Right lobe of liver (tissue), 6 donors: ENCODE measurements around the gene RHBDD1. TPM values are rescaled to one million over a fixed set of nuclear protein-coding genes. Genes with fewer than 3 reads are reported as not detected.
A peak's percentile ranks its signal among the peaks of the same experiment; 100 is the strongest.

Experiments
- ATAC-seq, 4 donors: fragments of 200-7000 bp; cut with Tn5 transposase; one replicate each; pipeline ENCODE4 v1.9.1; 2020; ENCODE audit warnings: mild to moderate bottlenecking in 4 of 4, moderate library complexity in 4 of 4
- DNase-seq, 3 donors: peaks; one replicate each; pipeline ENCODE4 v3.0.0-alpha.2; 2020
- H3K27ac ChIP-seq, 3 donors: fragments of 200-600 bp; one replicate each; pipeline ENCODE4 v1.8.0; 2022
- H3K27me3 ChIP-seq, 2 donors: fragments of 200-600 bp; one replicate each; pipeline ENCODE4 v1.8.0; 2022
- H3K36me3 ChIP-seq, 4 donors: fragments of 200-600 bp; sonication (generic) in 1 of 4; one replicate each; pipeline versions ENCODE4 v1.5.1 to v1.8.0; 2017 to 2022; ENCODE audit warnings: control low read depth in 1 of 4
- H3K4me1 ChIP-seq, 4 donors: fragments of 200-600 bp; sonication (generic) in 1 of 4; one replicate each; pipeline versions ENCODE4 v1.5.1 to v1.8.0; 2017 to 2022; ENCODE audit warnings: control low read depth in 1 of 4
- H3K4me3 ChIP-seq, 3 donors: fragments of 200-600 bp; one replicate each; pipeline ENCODE4 v1.8.0; 2022
- H3K9me3 ChIP-seq, 4 donors: fragments of 200-600 bp; sonication (generic) in 1 of 4; one replicate each; pipeline versions ENCODE4 v1.5.1 to v1.8.0; 2017 to 2022; ENCODE audit warnings: control low read depth in 1 of 4
- POLR2A ChIP-seq: fragments of 450-650 bp; IDR thresholded peaks from one replicate; pipeline ENCODE4 v1.6.1; 2017; ENCODE audit warnings: antibody characterized with exemption, mild to moderate bottlenecking
- WGBS: methylation state at CpG from one replicate; pipeline ENCODE4 v1.1.6; 2018; ENCODE audit warnings: low coverage, low lambda C conversion rate; ENCODE audit not compliant: insufficient coverage; ENCODE audit errors: missing lambda C conversion rate; 5-methylcytosine and 5-hydroxymethylcytosine counted together
- intact Hi-C, 2 donors: fragments of 100-400 bp; cut with DNase I; formaldehyde crosslinking; loops; one replicate each; pipeline versions ENCODE4 v1.11.2 to v1.14.1; 2022
- total RNA-seq, 6 experiments: library from RNA; depleted of rRNA in 2 of 6; stranded (reverse); fragments of >200 nt in 2 of 6; fragmentation: NEBNext Ultra II Directional in 3 of 6; extraction: Animal tissue kit (Norgen Biotek cat#: 25700) in 3 of 6; gene quantifications; one replicate each; pipeline versions ENCODE4 v1.1.0 to v1.2.4, GENCODE V29; 2016 to 2023
- TF ChIP-seq, protein P1 (sequence below), 4 donors: fragments of 200-600 bp in 3 of 4; fragments of 450-650 bp in 1 of 4; IDR thresholded peaks; one replicate each; pipeline versions ENCODE4 v1.5.1 to v1.8.0; 2016 to 2022; ENCODE audit warnings: antibody characterized with exemption in 4 of 4, mild to moderate bottlenecking in 2 of 4
- donor health status: DM: no; HTN: yes; CAD: no.
- donor health status: DM: no; HTN: no; CAD: no.
- donor health status: DM: no; HTN: no; CAD: no.
- donor health status: DM: no; HTN: yes; CAD: no.
- donor health status: DM: no; HTN: yes; CAD: no.

Gene RHBDD1
- total RNA-seq, 6 experiments from 2014 or later: 14.7 to 25.3 (median 21.0) TPM

DNA sequence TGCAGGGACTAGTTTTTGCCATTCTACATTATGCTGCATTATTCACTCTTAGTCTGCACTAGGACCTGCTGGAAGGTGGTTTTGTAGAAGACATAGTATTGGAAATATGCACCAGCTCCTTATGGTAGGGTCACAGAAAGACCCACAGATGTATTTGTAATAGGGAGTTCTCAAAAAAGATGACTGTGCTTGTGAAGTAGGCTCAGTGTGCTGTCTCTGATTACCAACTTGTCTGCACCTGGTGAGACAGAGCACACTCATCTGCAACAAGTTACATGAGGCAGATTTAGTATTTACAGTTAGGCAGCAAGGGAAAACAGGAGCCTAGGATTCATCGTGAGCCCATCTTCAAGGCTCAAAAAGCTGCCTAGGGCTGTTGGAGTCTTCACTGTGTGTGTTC, 29.4 kb downstream of the RHBDD1 start:
- ATAC-seq (no peak), DNase-seq (no peak)
- H3K9me3 ChIP-seq: no peaks in the 10 kb centered on the region
- intact Hi-C loops: no loop called here
- H3K4me1 ChIP-seq: no peaks in the 10 kb centered on the region
- H3K36me3 ChIP-seq: peaks cover 0 to 4% (median under 1%) of the 10 kb centered on the region in 4 donors
- no peaks in the 10 kb centered on the region for H3K27me3 ChIP-seq
- TF ChIP-seq POLR2A: no peak
- TF ChIP-seq, protein P1, sequence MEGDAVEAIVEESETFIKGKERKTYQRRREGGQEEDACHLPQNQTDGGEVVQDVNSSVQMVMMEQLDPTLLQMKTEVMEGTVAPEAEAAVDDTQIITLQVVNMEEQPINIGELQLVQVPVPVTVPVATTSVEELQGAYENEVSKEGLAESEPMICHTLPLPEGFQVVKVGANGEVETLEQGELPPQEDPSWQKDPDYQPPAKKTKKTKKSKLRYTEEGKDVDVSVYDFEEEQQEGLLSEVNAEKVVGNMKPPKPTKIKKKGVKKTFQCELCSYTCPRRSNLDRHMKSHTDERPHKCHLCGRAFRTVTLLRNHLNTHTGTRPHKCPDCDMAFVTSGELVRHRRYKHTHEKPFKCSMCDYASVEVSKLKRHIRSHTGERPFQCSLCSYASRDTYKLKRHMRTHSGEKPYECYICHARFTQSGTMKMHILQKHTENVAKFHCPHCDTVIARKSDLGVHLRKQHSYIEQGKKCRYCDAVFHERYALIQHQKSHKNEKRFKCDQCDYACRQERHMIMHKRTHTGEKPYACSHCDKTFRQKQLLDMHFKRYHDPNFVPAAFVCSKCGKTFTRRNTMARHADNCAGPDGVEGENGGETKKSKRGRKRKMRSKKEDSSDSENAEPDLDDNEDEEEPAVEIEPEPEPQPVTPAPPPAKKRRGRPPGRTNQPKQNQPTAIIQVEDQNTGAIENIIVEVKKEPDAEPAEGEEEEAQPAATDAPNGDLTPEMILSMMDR (IDR thresholded peaks at IDR 0.05): no peak
- H3K4me3 ChIP-seq: no peak overlapping the region
- H3K27ac ChIP-seq: no peak overlapping the region
- 100% methylated on average over 1 of the region's 1 CpG for WGBS

DNA sequence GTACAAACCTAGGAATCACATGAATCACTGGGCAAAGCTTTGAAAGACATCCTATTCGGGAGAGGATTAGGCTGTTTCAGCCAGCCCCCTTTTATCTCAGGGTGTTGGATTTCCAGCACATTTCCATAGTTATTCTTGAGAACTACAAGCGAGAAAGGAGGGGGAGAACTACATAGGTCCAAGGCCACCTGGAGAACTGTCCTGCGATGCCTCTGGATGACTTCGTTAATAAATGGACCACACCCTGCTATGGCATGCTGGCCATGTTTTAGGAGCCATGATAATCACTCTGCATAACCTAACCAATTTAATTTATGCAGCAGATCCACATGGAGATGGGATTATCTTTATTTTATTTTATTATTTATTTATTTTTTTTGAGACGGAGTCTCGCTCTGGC, 29.9 kb downstream of the RHBDD1 start:
- Histone ChIP-seq H3K4me1 (no peaks in the 10 kb centered on the region), H3K27me3 (no peaks in the 10 kb centered on the region), H3K9me3 (no peaks in the 10 kb centered on the region), H3K27ac (no peak overlapping the region), H3K4me3 (no peak overlapping the region), H3K36me3 (peaks cover 0 to 4% (median under 1%) of the 10 kb centered on the region in 4 donors)
- no peak for TF ChIP-seq POLR2A
- TF ChIP-seq, protein P1 (IDR thresholded peaks at IDR 0.05): no peak
- DNase-seq (no peak), ATAC-seq (no peak)
- 90% methylated on average over 2 of the region's 6 CpGs for WGBS
- intact Hi-C loops: no loop called here

DNA sequence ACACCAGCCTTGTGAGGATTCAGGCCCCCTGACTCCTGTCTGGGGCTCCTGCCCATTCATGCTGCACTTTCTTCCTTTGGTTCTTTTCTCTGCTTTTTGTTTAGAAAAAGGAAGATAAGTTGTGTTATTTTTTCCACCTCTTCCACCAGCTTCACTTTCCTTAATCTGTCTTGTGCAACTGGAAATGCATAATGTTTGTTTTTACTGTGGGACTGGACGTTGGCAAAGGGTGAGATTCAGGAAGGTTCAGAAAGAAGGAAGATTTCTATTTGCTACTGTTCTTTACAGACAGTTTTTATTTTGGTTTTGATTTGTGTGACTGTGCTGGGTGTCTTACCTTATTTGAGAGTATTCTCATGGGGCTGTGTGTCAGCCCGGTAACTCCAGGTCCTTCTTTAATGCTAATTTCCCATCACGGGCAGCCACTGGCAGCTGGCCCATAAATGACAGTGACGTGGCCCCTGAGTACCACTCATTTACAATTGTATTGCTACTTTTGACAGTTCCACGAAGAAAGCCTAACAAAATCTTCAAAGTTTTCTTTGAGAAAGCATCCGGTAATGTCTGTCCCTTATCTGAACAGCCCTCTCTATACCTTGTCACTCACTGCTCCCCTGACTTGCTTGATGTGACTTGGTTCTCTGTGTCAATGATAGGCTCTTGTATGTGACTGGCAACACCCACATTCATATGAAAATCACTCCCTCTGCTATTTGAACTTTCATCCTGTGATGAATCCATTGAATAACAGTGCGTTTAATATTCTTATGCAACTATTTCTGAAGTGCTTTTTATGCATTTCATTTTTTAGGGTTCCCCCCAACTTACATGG, 32.7 kb downstream of the RHBDD1 start:
- no peak overlapping the region for H3K4me3 ChIP-seq
- peaks cover 0 to 4% (median under 1%) of the 10 kb centered on the region in 4 donors for H3K36me3 ChIP-seq
- WGBS: 77% methylated on average over 7 of the region's 7 CpGs
- no peak for TF ChIP-seq POLR2A
- TF ChIP-seq, protein P1 (IDR thresholded peaks at IDR 0.05): no peak
- ATAC-seq (peak in 1 of 4 donors; percentile 18), DNase-seq (no peak)
- intact Hi-C loops: no loop called here
- H3K27ac ChIP-seq: no peak overlapping the region
- H3K9me3 ChIP-seq: no peaks in the 10 kb centered on the region
- no peaks in the 10 kb centered on the region for H3K27me3 ChIP-seq
- H3K4me1 ChIP-seq: no peaks in the 10 kb centered on the region

DNA sequence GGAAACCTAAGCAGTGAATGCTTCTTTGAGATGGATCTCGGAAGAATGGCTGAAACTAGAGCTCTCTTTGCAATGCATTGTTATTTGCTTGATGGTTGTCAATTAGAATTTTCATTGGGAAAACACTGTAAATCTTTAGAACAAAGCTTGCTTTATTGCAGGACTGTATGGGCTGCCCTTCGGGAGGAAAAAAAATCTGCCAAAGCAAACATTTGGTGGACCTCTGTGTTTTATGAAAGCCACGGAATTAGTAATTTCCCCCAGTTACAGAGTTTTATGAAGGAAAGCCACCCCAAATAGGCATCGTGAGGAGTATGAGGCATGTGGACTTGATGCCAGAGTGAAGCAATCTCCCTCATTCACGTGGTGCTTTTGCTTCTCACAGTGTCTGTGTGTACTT, 33.5 kb downstream of the RHBDD1 start:
- Histone ChIP-seq H3K27me3 (no peaks in the 10 kb centered on the region), H3K27ac (no peak overlapping the region), H3K9me3 (no peaks in the 10 kb centered on the region), H3K36me3 (peaks cover 0 to 4% (median under 1%) of the 10 kb centered on the region in 4 donors), H3K4me3 (no peak overlapping the region), H3K4me1 (no peaks in the 10 kb centered on the region)
- DNase-seq (no peak), ATAC-seq (no peak)
- WGBS: 86% methylated on average over 2 of the region's 5 CpGs
- TF ChIP-seq, protein P1 (IDR thresholded peaks at IDR 0.05): no peak
- no peak for TF ChIP-seq POLR2A
- intact Hi-C loops: no loop called here
